ENCODE results near the gene FBN1.

DNA sequence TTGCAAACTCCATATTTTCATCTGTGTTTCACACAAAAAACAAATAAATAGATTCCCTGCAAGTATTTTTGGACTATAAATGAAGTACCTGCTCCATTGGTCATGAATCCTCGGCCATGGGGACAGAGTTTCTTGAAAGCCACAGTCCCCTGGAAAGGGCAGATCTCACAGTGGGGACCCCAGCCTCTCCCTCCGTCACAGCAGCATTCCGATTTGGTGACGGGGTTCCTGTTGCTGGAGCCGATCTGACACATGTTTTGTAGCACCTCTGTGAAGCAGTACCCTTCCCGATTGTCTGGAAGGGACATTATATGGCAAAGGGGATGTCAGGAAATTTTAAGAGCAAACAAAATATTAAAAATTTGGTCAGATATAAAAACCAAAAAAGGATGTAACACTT lies 218.0 kb downstream of the FBN1 start:
- TF ChIP-seq, protein P1, sequence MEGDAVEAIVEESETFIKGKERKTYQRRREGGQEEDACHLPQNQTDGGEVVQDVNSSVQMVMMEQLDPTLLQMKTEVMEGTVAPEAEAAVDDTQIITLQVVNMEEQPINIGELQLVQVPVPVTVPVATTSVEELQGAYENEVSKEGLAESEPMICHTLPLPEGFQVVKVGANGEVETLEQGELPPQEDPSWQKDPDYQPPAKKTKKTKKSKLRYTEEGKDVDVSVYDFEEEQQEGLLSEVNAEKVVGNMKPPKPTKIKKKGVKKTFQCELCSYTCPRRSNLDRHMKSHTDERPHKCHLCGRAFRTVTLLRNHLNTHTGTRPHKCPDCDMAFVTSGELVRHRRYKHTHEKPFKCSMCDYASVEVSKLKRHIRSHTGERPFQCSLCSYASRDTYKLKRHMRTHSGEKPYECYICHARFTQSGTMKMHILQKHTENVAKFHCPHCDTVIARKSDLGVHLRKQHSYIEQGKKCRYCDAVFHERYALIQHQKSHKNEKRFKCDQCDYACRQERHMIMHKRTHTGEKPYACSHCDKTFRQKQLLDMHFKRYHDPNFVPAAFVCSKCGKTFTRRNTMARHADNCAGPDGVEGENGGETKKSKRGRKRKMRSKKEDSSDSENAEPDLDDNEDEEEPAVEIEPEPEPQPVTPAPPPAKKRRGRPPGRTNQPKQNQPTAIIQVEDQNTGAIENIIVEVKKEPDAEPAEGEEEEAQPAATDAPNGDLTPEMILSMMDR (IDR thresholded peaks at IDR 0.05): no peak
- no peak for TF ChIP-seq POLR2A (IDR thresholded peaks at IDR 0.05)

All from thyroid gland (tissue), 4 donors.